CD4-positive, alpha-beta T cell treated with Interleukin-6 at 100 ng/mL for 8 hours (primary cell): Measurements from ENCODE around the gene CTDSPL.

Experiments
- DNase-seq: peaks from one replicate; pipeline ENCODE4 v3.0.0-alpha.2; 2020; ENCODE audit warnings: mixed read lengths, low spot score

The CTDSPL gene

GRCh38 chr3:37891227-37891626 lies 29.5 kb downstream of the CTDSPL start:
- no peak for DNase-seq

- DNase-seq, result no peak
Observed at GRCh38 chr3:37892927-37893600, 31.4 kb downstream of the CTDSPL start.

- DNase-seq, result no peak
Observed at GRCh38 chr3:37896827-37897226, 35.1 kb downstream of the CTDSPL start.

- no peak for DNase-seq
Observed at GRCh38 chr3:37897763-37898162, 36.1 kb downstream of the CTDSPL start.

GRCh38 chr3:37898424-37898823 lies 36.7 kb downstream of the CTDSPL start:
- no peak for DNase-seq

GRCh38 chr3:37899101-37899707 lies 37.5 kb downstream of the CTDSPL start:
- DNase-seq, result no peak

GRCh38 chr3:37899711-37900306 lies 38.1 kb downstream of the CTDSPL start:
- no peak for DNase-seq

GRCh38 chr3:37901721-37902120 lies 40.0 kb downstream of the CTDSPL start:
- no peak for DNase-seq

- DNase-seq, result no peak
Observed at GRCh38 chr3:37902674-37903073, 41.0 kb downstream of the CTDSPL start.

- no peak for DNase-seq
Observed at GRCh38 chr3:37903320-37903719, 41.6 kb downstream of the CTDSPL start.

- no peak for DNase-seq
Observed at GRCh38 chr3:37903734-37904133, 42.1 kb downstream of the CTDSPL start.

- DNase-seq, result no peak
Observed at GRCh38 chr3:37904601-37905000, 42.9 kb downstream of the CTDSPL start.

GRCh38 chr3:37905346-37905745 lies 43.7 kb downstream of the CTDSPL start:
- no peak for DNase-seq

GRCh38 chr3:37905987-37906674 lies 44.5 kb downstream of the CTDSPL start:
- no peak for DNase-seq

GRCh38 chr3:37906734-37907282 lies 45.1 kb downstream of the CTDSPL start:
- DNase-seq, result no peak

- DNase-seq, result no peak
Observed at GRCh38 chr3:37907371-37907770, 45.7 kb downstream of the CTDSPL start.

- no peak for DNase-seq
Observed at GRCh38 chr3:37907906-37908305, 46.2 kb downstream of the CTDSPL start.

- DNase-seq, result no peak
Observed at GRCh38 chr3:37909067-37909911, 47.6 kb downstream of the CTDSPL start.

- no peak for DNase-seq
Observed at GRCh38 chr3:37910671-37911400, 49.2 kb downstream of the CTDSPL start.

- no peak for DNase-seq
Observed at GRCh38 chr3:37912052-37912733, 50.5 kb downstream of the CTDSPL start.
